HepG2 (cell line): ENCODE data around the gene INTS7. TPM values are rescaled to one million over a fixed set of nuclear protein-coding genes. Genes with fewer than 3 reads are reported as not detected.

Experiments
- AKAP8 ChIP-seq: sonication (generic); formaldehyde crosslinking; IDR thresholded peaks from 2 replicates; pipeline ENCODE4 v1.5.1; 2020; ENCODE audit warnings: mild to moderate bottlenecking, missing genetic modification reagents
- GABPA ChIP-seq, 2 experiments: IDR thresholded peaks; 2 replicates each; pipeline ENCODE4 v1.6.1; 2011 to 2016; ENCODE audit warnings: low read depth in 2 of 2, low read length in 1 of 2, missing biosample characterization in 1 of 2, missing genetic modification characterization in 1 of 2
- HNF4A ChIP-seq: sonication (generic); formaldehyde crosslinking; IDR thresholded peaks from 2 replicates; pipeline ENCODE4 v1.4.0; 2020; ENCODE audit warnings: missing genetic modification reagents
- HNRNPLL ChIP-seq: fragments of 200-400 bp; formaldehyde crosslinking; IDR thresholded peaks from 2 replicates; pipeline ENCODE4 v1.6.1; 2017; ENCODE audit warnings: mild to moderate bottlenecking, low read depth, low read length; ENCODE audit not compliant: poor library complexity, severe bottlenecking
- IKZF1 ChIP-seq: fragments of 450-650 bp; IDR thresholded peaks from 2 replicates; pipeline ENCODE4 v1.7.1; 2016
- KIAA2018 ChIP-seq: sonication (generic); formaldehyde crosslinking; IDR thresholded peaks from 2 replicates; pipeline ENCODE4 v1.5.0; 2020; ENCODE audit warnings: mild to moderate bottlenecking, missing genetic modification reagents, borderline replicate concordance
- NKX3-1 ChIP-seq: sonication (generic); formaldehyde crosslinking; IDR thresholded peaks from 2 replicates; pipeline ENCODE4 v1.5.0; 2020; ENCODE audit warnings: missing genetic modification reagents
- PLRG1 ChIP-seq: fragments of 450-650 bp; conservative IDR thresholded peaks from 2 replicates; pipeline ENCODE4 v1.6.1; 2016
- SAP130 ChIP-seq: IDR thresholded peaks from 2 replicates; pipeline ENCODE4 v1.6.1; 2016; ENCODE audit warnings: low read depth
- TRIM24 ChIP-seq: sonication (generic); formaldehyde crosslinking; IDR thresholded peaks from 2 replicates; pipeline ENCODE4 v1.8.0; 2022; ENCODE audit warnings: mild to moderate bottlenecking, missing genetic modification reagents
- ZBED4 ChIP-seq: sonication (generic); formaldehyde crosslinking; IDR thresholded peaks from 2 replicates; pipeline ENCODE4 v1.4.0; 2020; ENCODE audit warnings: missing genetic modification reagents, borderline replicate concordance
- ZFAT ChIP-seq: sonication (generic); formaldehyde crosslinking; conservative IDR thresholded peaks from 2 replicates; pipeline ENCODE4 v1.8.1; 2023; ENCODE audit warnings: missing genetic modification reagents, inconsistent platforms
- ZFP36 ChIP-seq: fragments of 150-350 bp; IDR thresholded peaks from 2 replicates; pipeline ENCODE4 v1.6.1; 2018; ENCODE audit warnings: borderline replicate concordance, low read length, low read depth; ENCODE audit not compliant: partially characterized antibody
- ZNF549 ChIP-seq: sonication (generic); formaldehyde crosslinking; IDR thresholded peaks from 2 replicates; pipeline ENCODE4 v1.5.0; 2020; ENCODE audit warnings: missing genetic modification reagents
- ZNF672 ChIP-seq: sonication (generic); formaldehyde crosslinking; IDR thresholded peaks from 2 replicates; pipeline ENCODE4 v1.8.1; 2022; ENCODE audit warnings: missing genetic modification reagents
- ZNF75D ChIP-seq: sonication (generic); formaldehyde crosslinking; IDR thresholded peaks from 2 replicates; pipeline ENCODE4 v1.8.1; 2023; ENCODE audit warnings: missing genetic modification reagents, mild to moderate bottlenecking, borderline replicate concordance
- polyA plus RNA-seq, 8 experiments: library from polyadenylated mRNA; depleted of rRNA in 3 of 8; stranded (reverse) in 7 of 8; unstranded in 1 of 8; fragments of >200 nt; fragmentation: Illumina TruSeq in 4 of 8; extraction: Trizol in 4 of 8; gene quantifications; 2 replicates each; pipeline versions ENCODE4 v1.2.1 to v1.2.3, GENCODE V29; 2011 to 2016; ENCODE audit warnings: low read depth in 4 of 8, missing spikeins in 1 of 8, mixed read lengths in 1 of 8; ENCODE audit not compliant: insufficient read depth in 1 of 8
- total RNA-seq, 5 experiments: library from RNA; depleted of rRNA; stranded (reverse); fragments of >200 nt; fragmentation: Illumina TruSeq; extraction: Trizol; gene quantifications; 2 replicates each; pipeline ENCODE4 v1.2.3, GENCODE V29; 2016; ENCODE audit warnings: low read depth in 1 of 5
- TF ChIP-seq, protein P1 (sequence below): sonication (generic); formaldehyde crosslinking; conservative IDR thresholded peaks from 2 replicates; pipeline ENCODE4 v1.8.0; 2022; ENCODE audit warnings: low read depth, missing genetic modification reagents

The INTS7 gene
- total and polyA plus RNA-seq, 2 of the 13 experiments (the other 11 are each of a cell fraction or from before 2014, with no cell fraction given) = 18.3 to 22.4 TPM

- TF ChIP-seq, protein P1, sequence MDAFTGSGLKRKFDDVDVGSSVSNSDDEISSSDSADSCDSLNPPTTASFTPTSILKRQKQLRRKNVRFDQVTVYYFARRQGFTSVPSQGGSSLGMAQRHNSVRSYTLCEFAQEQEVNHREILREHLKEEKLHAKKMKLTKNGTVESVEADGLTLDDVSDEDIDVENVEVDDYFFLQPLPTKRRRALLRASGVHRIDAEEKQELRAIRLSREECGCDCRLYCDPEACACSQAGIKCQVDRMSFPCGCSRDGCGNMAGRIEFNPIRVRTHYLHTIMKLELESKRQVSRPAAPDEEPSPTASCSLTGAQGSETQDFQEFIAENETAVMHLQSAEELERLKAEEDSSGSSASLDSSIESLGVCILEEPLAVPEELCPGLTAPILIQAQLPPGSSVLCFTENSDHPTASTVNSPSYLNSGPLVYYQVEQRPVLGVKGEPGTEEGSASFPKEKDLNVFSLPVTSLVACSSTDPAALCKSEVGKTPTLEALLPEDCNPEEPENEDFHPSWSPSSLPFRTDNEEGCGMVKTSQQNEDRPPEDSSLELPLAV (CRISPR knock-in tag) = no peak
- TF ChIP-seq KIAA2018 (no peak), PLRG1 (no peak), ZNF75D (CRISPR knock-in tag) (no peak), ZNF549 (CRISPR knock-in tag) (no peak), ZFAT (CRISPR knock-in tag) (no peak), AKAP8 (no peak), ZNF672 (CRISPR knock-in tag) (no peak), GABPA (IDR thresholded peaks at IDR 0.05; ENCODE audit: low read depth, low read length) (no peak), GABPA (CRISPR knock-in tag; IDR thresholded peaks at IDR 0.05; ENCODE audit: low read depth) (0 out of 2 replicates have a peak, but pooled peaks have one; percentile 15), HNF4A (0 out of 2 replicates have a peak, but pooled peaks have one; percentile 11), TRIM24 (no peak), IKZF1 (no peak), ZFP36 (no peak), SAP130 (CRISPR knock-in tag) (peak; percentile 61), HNRNPLL (no peak), NKX3-1 (CRISPR knock-in tag) (no peak), ZBED4 (CRISPR knock-in tag) (no peak)
Observed at GRCh38 chr1:211896958-211897357, 138.4 kb downstream of the INTS7 start (continued).
